HEK293T (cell line): ENCODE data around the gene PLD1.

ENCODE experiments used
- FOXM1 ChIP-seq: fragments of 450-650 bp; IDR thresholded peaks from 2 replicates; pipeline ENCODE4 v1.6.1; 2017; ENCODE audit warnings: mild to moderate bottlenecking, borderline replicate concordance
- L3MBTL2 ChIP-seq: fragments of 450-650 bp; conservative IDR thresholded peaks from 2 replicates; pipeline ENCODE4 v1.6.1; 2016; ENCODE audit warnings: mild to moderate bottlenecking
- PKNOX1 ChIP-seq: fragments of 450-650 bp; IDR thresholded peaks from 2 replicates; pipeline ENCODE4 v1.6.1; 2016

GRCh38 chr3:171561596-171562323 is 248.5 kb downstream of the PLD1 start:
- no peak for TF ChIP-seq PKNOX1
- TF ChIP-seq FOXM1, result no peak
- no peak for TF ChIP-seq L3MBTL2
